K562 (cell line): ENCODE measurements around the gene TFEB.

Source experiments
- CBFB ChIP-seq: sonication (generic); formaldehyde crosslinking; IDR thresholded peaks from 2 replicates; pipeline ENCODE4 v1.4.0; 2020; ENCODE audit warnings: mild to moderate bottlenecking, missing genetic modification reagents
- CTCF ChIP-seq, 3 experiments: IDR thresholded peaks in 2 of 3; conservative IDR thresholded peaks in 1 of 3; 2 replicates each; pipeline ENCODE4 v1.5.1; 2011 to 2012; ENCODE audit warnings: low read length in 3 of 3, mild to moderate bottlenecking in 3 of 3, control low read depth in 2 of 3, improper control_type of control experiment in 1 of 3, inconsistent platforms in 1 of 3, low read depth in 1 of 3, mixed read lengths in 1 of 3, moderate library complexity in 1 of 3; ENCODE audit not compliant: insufficient read depth in 2 of 3
- DNMT1 ChIP-seq: fragments of 450-650 bp; IDR thresholded peaks from 2 replicates; pipeline ENCODE4 v1.6.1; 2016; ENCODE audit warnings: antibody characterized with exemption, mild to moderate bottlenecking
- HDAC1 ChIP-seq, 2 experiments: fragments of 450-650 bp; IDR thresholded peaks; 2 replicates each; pipeline ENCODE4 v1.6.1; 2016 to 2017; ENCODE audit warnings: inconsistent platforms in 1 of 2, mild to moderate bottlenecking in 1 of 2, moderate library complexity in 1 of 2
- LARP7 ChIP-seq: fragments of 450-650 bp; IDR thresholded peaks from 2 replicates; pipeline ENCODE4 v1.6.1; 2016
- MTA1 ChIP-seq: fragments of 450-650 bp; IDR thresholded peaks from 2 replicates; pipeline ENCODE4 v1.6.1; 2017; ENCODE audit warnings: borderline replicate concordance
- POLR2A ChIP-seq: fragments of 450-650 bp; conservative IDR thresholded peaks from 2 replicates; pipeline ENCODE4 v1.6.1; 2016
- SP1 ChIP-seq: sonication (generic); formaldehyde crosslinking; IDR thresholded peaks from 2 replicates; pipeline ENCODE4 v1.8.1; 2022; ENCODE audit warnings: mild to moderate bottlenecking, missing genetic modification reagents
- ZNF277 ChIP-seq: fragments of 250-450 bp; sonication (Bioruptor Pico); IDR thresholded peaks from 2 replicates; pipeline ENCODE4 v1.8.0; 2022; ENCODE audit warnings: inconsistent platforms, mild to moderate bottlenecking, moderate library complexity, borderline replicate concordance
- ZNF644 ChIP-seq: fragments of 200-800 bp; sonication (Bioruptor generic); IDR thresholded peaks from 2 replicates; pipeline ENCODE4 v1.6.1; 2016; ENCODE audit warnings: low read depth, missing genetic modification characterization, missing compliant biosample characterization
- ZNF76 ChIP-seq: fragments of 250-450 bp; sonication (Bioruptor Pico); IDR thresholded peaks from 2 replicates; pipeline ENCODE4 v1.4.0; 2020; ENCODE audit warnings: mild to moderate bottlenecking, moderate library complexity, borderline replicate concordance
- ZSCAN32 ChIP-seq: fragments of 450-650 bp; formaldehyde crosslinking; IDR thresholded peaks from 2 replicates; pipeline ENCODE4 v1.4.0; 2020; ENCODE audit warnings: mild to moderate bottlenecking, moderate library complexity
- TF ChIP-seq, protein P1 (sequence below): fragments of 450-650 bp; IDR thresholded peaks from 2 replicates; pipeline ENCODE4 v1.6.1; 2016; ENCODE audit warnings: low read depth, mild to moderate bottlenecking, moderate library complexity
- TF ChIP-seq, protein P2 (sequence below): fragments of 450-650 bp; IDR thresholded peaks from 2 replicates; pipeline ENCODE4 v1.7.0; 2016; ENCODE audit warnings: borderline replicate concordance

DNA sequence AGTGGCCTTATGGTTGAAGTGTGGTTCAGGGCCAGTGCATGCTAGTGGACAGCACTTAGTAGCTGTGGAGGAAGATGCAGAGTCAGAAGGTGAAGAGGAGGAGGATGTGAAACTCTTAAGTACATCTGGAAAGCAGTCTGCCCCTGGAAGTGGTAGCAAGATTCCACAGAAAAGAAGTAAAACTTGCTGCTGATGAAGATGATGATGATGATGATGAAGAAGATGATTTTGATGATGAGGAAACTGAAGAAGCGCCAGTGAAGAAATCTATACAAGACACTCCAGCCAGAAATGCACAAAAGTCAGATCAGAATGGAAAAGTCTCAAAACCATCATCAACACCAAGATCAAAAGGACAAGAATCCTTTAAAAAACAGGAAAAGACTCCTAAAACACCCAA, 68.2 kb downstream of the TFEB start:
- TF ChIP-seq ZSCAN32 (CRISPR knock-in tag) (no peak), ZNF277 (CRISPR knock-in tag) (no peak), HDAC1 (IDR thresholded peaks at IDR 0.05) (no peak), POLR2A (no peak), ZNF76 (no peak), MTA1 (no peak), DNMT1 (no peak), ZNF644 (no peak), SP1 (CRISPR knock-in tag) (no peak), LARP7 (no peak), CTCF (IDR thresholded peaks at IDR 0.05 in 2 of 3, conservative IDR thresholded peaks at IDR 0.05 in 1 of 3; ENCODE audit: insufficient read depth in 2 of 3, low read depth in 1 of 3, low read length in 3 of 3) (no peak), CBFB (CRISPR knock-in tag) (no peak)
- TF ChIP-seq, protein P1, sequence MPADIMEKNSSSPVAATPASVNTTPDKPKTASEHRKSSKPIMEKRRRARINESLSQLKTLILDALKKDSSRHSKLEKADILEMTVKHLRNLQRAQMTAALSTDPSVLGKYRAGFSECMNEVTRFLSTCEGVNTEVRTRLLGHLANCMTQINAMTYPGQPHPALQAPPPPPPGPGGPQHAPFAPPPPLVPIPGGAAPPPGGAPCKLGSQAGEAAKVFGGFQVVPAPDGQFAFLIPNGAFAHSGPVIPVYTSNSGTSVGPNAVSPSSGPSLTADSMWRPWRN: no peak
- TF ChIP-seq, protein P2, sequence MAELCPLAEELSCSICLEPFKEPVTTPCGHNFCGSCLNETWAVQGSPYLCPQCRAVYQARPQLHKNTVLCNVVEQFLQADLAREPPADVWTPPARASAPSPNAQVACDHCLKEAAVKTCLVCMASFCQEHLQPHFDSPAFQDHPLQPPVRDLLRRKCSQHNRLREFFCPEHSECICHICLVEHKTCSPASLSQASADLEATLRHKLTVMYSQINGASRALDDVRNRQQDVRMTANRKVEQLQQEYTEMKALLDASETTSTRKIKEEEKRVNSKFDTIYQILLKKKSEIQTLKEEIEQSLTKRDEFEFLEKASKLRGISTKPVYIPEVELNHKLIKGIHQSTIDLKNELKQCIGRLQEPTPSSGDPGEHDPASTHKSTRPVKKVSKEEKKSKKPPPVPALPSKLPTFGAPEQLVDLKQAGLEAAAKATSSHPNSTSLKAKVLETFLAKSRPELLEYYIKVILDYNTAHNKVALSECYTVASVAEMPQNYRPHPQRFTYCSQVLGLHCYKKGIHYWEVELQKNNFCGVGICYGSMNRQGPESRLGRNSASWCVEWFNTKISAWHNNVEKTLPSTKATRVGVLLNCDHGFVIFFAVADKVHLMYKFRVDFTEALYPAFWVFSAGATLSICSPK: no peak
